ENCODE measurements around the gene DCD. TPM values are rescaled to one million over a fixed set of nuclear protein-coding genes. Genes with fewer than 3 reads are reported as not detected.

The DCD gene
- total RNA-seq, 1 donor from 2014 or later = not detected

DNA sequence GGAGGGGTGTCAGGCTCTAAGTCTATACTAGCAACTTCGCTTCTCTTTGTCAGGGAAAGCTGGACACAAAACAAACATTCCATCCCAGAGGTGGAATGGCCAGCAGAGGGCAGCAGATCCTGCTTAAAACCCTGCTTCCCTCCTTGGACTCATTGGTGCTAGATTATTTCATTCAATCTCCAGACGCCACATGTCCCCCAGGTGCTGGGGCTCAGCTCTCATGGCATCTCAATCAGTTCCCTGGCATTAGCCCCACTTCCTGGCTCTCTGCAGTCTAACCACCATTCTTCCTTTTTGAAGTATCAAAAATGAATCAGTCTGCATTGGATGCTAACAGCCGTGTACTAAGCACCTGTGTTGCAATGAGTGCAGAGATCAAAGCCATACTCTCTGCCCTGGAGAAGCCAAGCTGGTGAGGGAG is 51.6 kb downstream of the DCD start:
- H3K36me3 Mint-ChIP-seq (ENCODE audit: low read depth, unreplicated experiment) = no peaks in the 10 kb centered on the region
- Histone ChIP-seq H3K4me3 (ENCODE audit: insufficient read depth, low read depth, low read length) (no peak overlapping the region), H3K36me3 (ENCODE audit: insufficient read depth, low read length) (no peaks in the 10 kb centered on the region), H3K9me3 (ENCODE audit: insufficient read depth, low read depth, low read length) (no peaks in the 10 kb centered on the region), H3K27ac (ENCODE audit: low read depth, low read length) (no peak overlapping the region), H3K79me2 (ENCODE audit: insufficient read depth, low read length) (no peaks in the 10 kb centered on the region), H2AFZ (ENCODE audit: low read depth, low read length) (no peak overlapping the region), H3K9ac (ENCODE audit: low read length) (no peak overlapping the region), H3K27me3 (ENCODE audit: insufficient read depth, low read length) (peaks cover 10% of the 10 kb centered on the region), H4K20me1 (ENCODE audit: insufficient read depth, low read length) (no peaks in the 10 kb centered on the region), H3K4me2 (ENCODE audit: low read length) (no peak overlapping the region), H3K4me1 (ENCODE audit: insufficient read depth, low read length) (no peaks in the 10 kb centered on the region)
- FAIRE-seq = peak; percentile 87
- no peaks in the 10 kb centered on the region for H3K9me3 Mint-ChIP-seq (ENCODE audit: unreplicated experiment)
- TF ChIP-seq EZH2 (IDR thresholded peaks at IDR 0.05; ENCODE audit: insufficient read depth, low read length) = no peak
- TF ChIP-seq, protein P1, sequence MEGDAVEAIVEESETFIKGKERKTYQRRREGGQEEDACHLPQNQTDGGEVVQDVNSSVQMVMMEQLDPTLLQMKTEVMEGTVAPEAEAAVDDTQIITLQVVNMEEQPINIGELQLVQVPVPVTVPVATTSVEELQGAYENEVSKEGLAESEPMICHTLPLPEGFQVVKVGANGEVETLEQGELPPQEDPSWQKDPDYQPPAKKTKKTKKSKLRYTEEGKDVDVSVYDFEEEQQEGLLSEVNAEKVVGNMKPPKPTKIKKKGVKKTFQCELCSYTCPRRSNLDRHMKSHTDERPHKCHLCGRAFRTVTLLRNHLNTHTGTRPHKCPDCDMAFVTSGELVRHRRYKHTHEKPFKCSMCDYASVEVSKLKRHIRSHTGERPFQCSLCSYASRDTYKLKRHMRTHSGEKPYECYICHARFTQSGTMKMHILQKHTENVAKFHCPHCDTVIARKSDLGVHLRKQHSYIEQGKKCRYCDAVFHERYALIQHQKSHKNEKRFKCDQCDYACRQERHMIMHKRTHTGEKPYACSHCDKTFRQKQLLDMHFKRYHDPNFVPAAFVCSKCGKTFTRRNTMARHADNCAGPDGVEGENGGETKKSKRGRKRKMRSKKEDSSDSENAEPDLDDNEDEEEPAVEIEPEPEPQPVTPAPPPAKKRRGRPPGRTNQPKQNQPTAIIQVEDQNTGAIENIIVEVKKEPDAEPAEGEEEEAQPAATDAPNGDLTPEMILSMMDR (IDR thresholded peaks at IDR 0.05; ENCODE audit: insufficient read depth, low read depth, low read length) = peak; percentile 91
- peaks cover 10% of the 10 kb centered on the region for H3K4me1 Mint-ChIP-seq (ENCODE audit: low read depth, unreplicated experiment)
- no peak overlapping the region for H3K4me3 Mint-ChIP-seq (ENCODE audit: unreplicated experiment)
- H3K27me3 Mint-ChIP-seq (ENCODE audit: low read depth, unreplicated experiment) = peaks cover 47% of the 10 kb centered on the region
- peak; percentile 20 for DNase-seq (ENCODE audit: low read depth)
- no peak overlapping the region for H3K27ac Mint-ChIP-seq (ENCODE audit: unreplicated experiment)

DNA sequence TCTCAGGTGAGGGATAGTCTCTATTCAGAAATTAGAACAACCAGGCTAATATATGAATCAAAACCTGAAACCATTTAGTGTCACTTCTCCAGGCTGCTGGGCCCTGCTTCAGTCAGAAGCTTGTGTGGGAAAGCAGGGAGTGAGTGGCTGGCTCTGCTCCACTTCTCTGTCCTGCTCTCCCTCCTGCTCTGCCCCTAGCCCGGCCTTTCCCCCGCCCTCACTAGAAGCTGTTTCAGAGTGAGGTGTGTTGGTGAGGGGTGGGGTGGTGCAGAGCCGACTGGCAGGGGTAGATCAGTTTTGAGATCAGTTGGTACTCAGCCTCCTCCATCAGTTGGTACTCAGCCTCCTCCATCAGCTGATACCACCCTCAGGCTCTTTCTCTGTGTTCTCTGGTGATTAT is 52.7 kb downstream of the DCD start:
- Histone ChIP-seq H2AFZ (ENCODE audit: low read depth, low read length) (no peak overlapping the region), H3K27ac (ENCODE audit: low read depth, low read length) (no peak overlapping the region), H3K4me3 (ENCODE audit: insufficient read depth, low read depth, low read length) (no peak overlapping the region), H3K9ac (ENCODE audit: low read length) (no peak overlapping the region), H3K4me2 (ENCODE audit: low read length) (no peak overlapping the region), H3K9me3 (ENCODE audit: insufficient read depth, low read depth, low read length) (no peaks in the 10 kb centered on the region), H3K79me2 (ENCODE audit: insufficient read depth, low read length) (no peaks in the 10 kb centered on the region), H3K36me3 (ENCODE audit: insufficient read depth, low read length) (no peaks in the 10 kb centered on the region), H3K4me1 (ENCODE audit: insufficient read depth, low read length) (no peaks in the 10 kb centered on the region), H3K27me3 (ENCODE audit: insufficient read depth, low read length) (peaks cover 18% of the 10 kb centered on the region), H4K20me1 (ENCODE audit: insufficient read depth, low read length) (no peaks in the 10 kb centered on the region)
- no peak for FAIRE-seq
- no peaks in the 10 kb centered on the region for H3K9me3 Mint-ChIP-seq (ENCODE audit: unreplicated experiment)
- no peak overlapping the region for H3K4me3 Mint-ChIP-seq (ENCODE audit: unreplicated experiment)
- no peaks in the 10 kb centered on the region for H3K36me3 Mint-ChIP-seq (ENCODE audit: low read depth, unreplicated experiment)
- peaks cover 14% of the 10 kb centered on the region for H3K4me1 Mint-ChIP-seq (ENCODE audit: low read depth, unreplicated experiment)
- no peak overlapping the region for H3K27ac Mint-ChIP-seq (ENCODE audit: unreplicated experiment)
- peaks cover 52% of the 10 kb centered on the region for H3K27me3 Mint-ChIP-seq (ENCODE audit: low read depth, unreplicated experiment)
- TF ChIP-seq, protein P1 (IDR thresholded peaks at IDR 0.05; ENCODE audit: insufficient read depth, low read depth, low read length) = no peak
- TF ChIP-seq EZH2 (IDR thresholded peaks at IDR 0.05; ENCODE audit: insufficient read depth, low read length) = no peak
- DNase-seq (ENCODE audit: low read depth) = no peak

Other genes with a start within 250 kb of the DCD start
- 317 and 382 TPM in 2 replicates for gene ITGA5, start 229.1 kb downstream of the DCD start, total RNA-seq
- gene GTSF1, start 174.8 kb downstream of the DCD start, total RNA-seq = not detected in 2 replicates
- 0.16 TPM in 1 of 2 replicates, not detected in the other for gene NCKAP1L, start 150.6 kb downstream of the DCD start, total RNA-seq
- gene PDE1B, start 98.8 kb downstream of the DCD start, total RNA-seq = 0.22 and 0.82 TPM in 2 replicates
- gene PPP1R1A, start 59.7 kb downstream of the DCD start, total RNA-seq = 0.52 and 0.58 TPM in 2 replicates
- gene LACRT, start 13.5 kb downstream of the DCD start, total RNA-seq = not detected in 2 replicates
- gene MUCL1, start 206.2 kb upstream of the DCD start, total RNA-seq = not detected in 2 replicates

Data from astrocyte (in vitro differentiated cells and primary cell).